ENCODE data around the gene PSMB8. TPM values are rescaled to one million over a fixed set of nuclear protein-coding genes. Genes with fewer than 3 reads are reported as not detected.

The PSMB8 gene
- total and polyA plus RNA-seq, 2 of the 8 experiments (the other 6 are each of a cell fraction or from before 2014, with no cell fraction given), result 18.4 to 43.0 TPM

DNA sequence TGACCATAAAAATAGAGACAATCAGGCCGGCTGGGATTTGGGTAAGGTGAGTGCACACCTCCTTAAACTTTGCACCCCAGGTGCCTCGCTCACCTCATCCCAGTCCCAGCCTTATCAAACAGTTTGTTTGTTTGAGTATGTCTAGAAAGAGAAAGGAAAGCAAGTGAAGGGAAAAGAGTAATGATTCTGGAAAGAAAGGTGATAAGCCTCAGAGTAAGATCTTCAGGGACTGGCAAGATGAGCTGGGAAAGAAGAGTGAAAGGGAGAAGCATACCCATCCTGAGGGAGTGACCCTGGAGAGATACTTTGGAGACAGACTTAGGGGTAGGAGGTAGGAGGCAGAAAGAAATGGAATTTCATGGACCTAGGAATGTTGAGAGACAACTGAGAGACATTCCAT lies 7.0 kb downstream of the PSMB8 start:
- no peak overlapping the region for H2BK20ac ChIP-seq (ENCODE audit: low read length)
- no peaks in the 10 kb centered on the region; a peak in 1 of 7 replicates for H3K27me3 ChIP-seq (replicated peaks in 1 of 4; ENCODE audit: control insufficient read depth in 3 of 4, extremely low read depth in 1 of 4, insufficient read depth in 3 of 4, low read length in 3 of 4)
- FAIRE-seq, result no peak
- H3K56ac ChIP-seq (replicated peaks; ENCODE audit: insufficient read length, low read depth, low read length), result no peak overlapping the region
- H3K4me2 ChIP-seq (ENCODE audit: insufficient read depth in 1 of 2, low read depth in 2 of 2, low read length in 2 of 2), result peak overlapping the region in 1 of 2 experiments; percentile 59; a peak in 1 of 4 replicates
- no peak overlapping the region for H4K5ac ChIP-seq (ENCODE audit: insufficient read length, low read depth, low read length)
- H2BK5ac ChIP-seq (ENCODE audit: low read depth, low read length), result no peak overlapping the region
- DNase-seq (ENCODE audit: low read depth in 1 of 2, low spot score in 2 of 2), result no peak
- no peak overlapping the region for H2AFZ ChIP-seq (ENCODE audit: low read length)
- H3K23me2 ChIP-seq (ENCODE audit: low read depth, low read length), result peaks cover 3% of the 10 kb centered on the region
- H3K14ac ChIP-seq (ENCODE audit: insufficient read length), result no peak overlapping the region
- H4K20me1 ChIP-seq (replicated peaks in 1 of 2; ENCODE audit: control insufficient read depth in 1 of 2, insufficient read depth in 2 of 2, low read length in 2 of 2), result peaks cover 0 to 1% of the 10 kb centered on the region in 2 experiments
- no peak overlapping the region for H3K4ac ChIP-seq (replicated peaks; ENCODE audit: insufficient read length, low read depth, low read length)
- no peak overlapping the region for H3K18ac ChIP-seq (ENCODE audit: extremely low read depth, low read length)
- TF ChIP-seq SRF (IDR thresholded peaks at IDR 0.05; ENCODE audit: low read depth, low read length) (no peak), TBP (IDR thresholded peaks at IDR 0.05; ENCODE audit: low read depth, low read length) (no peak)
- ChIA-PET POLR2A (ENCODE audit: partially characterized antibody) (interaction anchor here (2.2 kb wide), 1 partner anchor 9 kb away, joined by 21 read pairs; no protein-coding TSS in a partner anchor), CTCF (ENCODE audit: partially characterized antibody) (interaction anchor here (0.6 to 11.2 kb wide), 4 partner anchors 10 to 97 kb away, joined by 3 to 402 read pairs (median 25); partner anchors contain the start of genes PSMB9 and TAP1)
- H2BK15ac ChIP-seq (ENCODE audit: low read length), result no peak overlapping the region
- H2BK120ac ChIP-seq (replicated peaks; ENCODE audit: low read depth, low read length), result no peak overlapping the region
- no peaks in the 10 kb centered on the region for H3K79me2 ChIP-seq (ENCODE audit: control insufficient read depth in 1 of 2, insufficient read depth in 2 of 2, low read length in 2 of 2)
- WGBS, 2 experiments (ENCODE audit: extremely low coverage in 1 of 2, insufficient coverage in 1 of 2, insufficient read length in 1 of 2, insufficient replicate concordance in 2 of 2, low coverage in 1 of 2, low lambda C conversion rate in 2 of 2, missing lambda C conversion rate in 1 of 2), result 72% methylated on average over 2 of the region's 2 CpGs; no CpG with 5 or more reads in 1 of the 2 experiments
- no peaks in the 10 kb centered on the region for H3K79me1 ChIP-seq (ENCODE audit: low read depth, low read length)
- H2BK12ac ChIP-seq (ENCODE audit: low read depth, low read length), result no peak overlapping the region
- no peaks in the 10 kb centered on the region for H3K9me3 ChIP-seq (ENCODE audit: insufficient read depth in 2 of 2, low read depth in 1 of 2, low read length in 1 of 2)
- no peaks in the 10 kb centered on the region; a peak in 2 of 8 replicates for H3K36me3 ChIP-seq (ENCODE audit: control insufficient read depth in 2 of 4, insufficient read depth in 4 of 4, low read length in 3 of 4)
- no peak overlapping the region for H4K8ac ChIP-seq (ENCODE audit: extremely low read depth, insufficient read depth, low read length)
- H3K4me1 ChIP-seq (replicated peaks in 1 of 4; ENCODE audit: control insufficient read depth in 3 of 4, insufficient read depth in 4 of 4, low read length in 3 of 4), result peaks cover 0 to 7% (median 4%) of the 10 kb centered on the region in 4 experiments; a peak in 5 of 7 replicates
- no peak overlapping the region for H3K23ac ChIP-seq (ENCODE audit: insufficient read length)
- H2AK5ac ChIP-seq (ENCODE audit: low read depth, low read length), result no peak overlapping the region
- H3K27ac ChIP-seq (ENCODE audit: low read depth, low read length), result no peak overlapping the region
- no peak overlapping the region for H4K91ac ChIP-seq (replicated peaks; ENCODE audit: insufficient read length, low read length)
- 0 out of 8 replicates have a peak overlapping the region, but pooled peaks of 1 of the 4 experiments have one; percentile 81 for H3K4me3 ChIP-seq (ENCODE audit: extremely low read depth in 1 of 4, insufficient read depth in 2 of 4, low read depth in 3 of 4, low read length in 4 of 4)
- H3K9ac ChIP-seq (replicated peaks in 1 of 4; ENCODE audit: extremely low read depth in 1 of 4, low read depth in 3 of 4, low read length in 3 of 4), result no peak overlapping the region
